Measurements from ENCODE around the gene DHRS3.

DNA sequence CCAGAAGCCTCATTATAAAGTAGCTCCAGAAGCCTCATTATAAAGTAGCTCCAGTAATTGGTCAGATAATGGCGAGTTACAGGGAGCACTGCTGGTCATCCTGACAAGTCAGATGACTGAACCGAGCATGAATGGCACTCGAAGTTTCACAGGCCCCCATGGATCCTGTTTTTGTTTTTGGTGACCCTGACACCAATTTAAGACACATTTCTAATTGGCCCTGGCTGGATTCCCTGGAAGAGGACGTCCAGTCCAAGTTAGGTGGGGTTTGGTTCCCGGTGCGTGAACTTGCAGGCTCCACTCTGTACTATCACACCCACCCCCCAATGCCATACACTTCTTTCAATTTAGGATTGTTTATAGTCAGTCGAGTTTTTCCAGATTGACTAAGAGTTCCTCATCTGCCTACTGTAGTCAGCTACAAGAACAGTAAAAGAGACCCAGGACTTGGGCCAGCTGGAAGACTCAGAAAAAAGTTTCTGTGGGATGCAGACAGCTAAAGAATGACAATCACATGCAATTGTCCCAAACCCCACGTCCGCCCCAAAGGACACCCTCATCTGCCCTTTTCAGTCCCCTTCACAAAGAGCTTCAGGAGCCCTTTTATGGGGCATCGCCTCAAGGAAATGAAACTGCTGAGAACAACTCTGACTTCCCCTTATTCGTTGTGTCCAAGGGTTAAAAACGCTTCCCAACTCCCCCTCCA lies 2.7 kb downstream of the DHRS3 start:
- TF ChIP-seq POLR2A (IDR thresholded peaks at IDR 0.05; ENCODE audit: low read depth, low read length) (no peak), TAF1 (IDR thresholded peaks at IDR 0.05; ENCODE audit: borderline replicate concordance, low read depth, low read length) (no peak), CREM (IDR thresholded peaks at IDR 0.05; ENCODE audit: low read depth) (no peak), HCFC1 (IDR thresholded peaks at IDR 0.05; ENCODE audit: low read length) (no peak), HDGF (IDR thresholded peaks at IDR 0.05) (no peak), SMC3 (IDR thresholded peaks at IDR 0.05; ENCODE audit: borderline replicate concordance, low read length) (no peak), ZNF274 (IDR thresholded peaks at IDR 0.05; ENCODE audit: insufficient read depth, insufficient read length) (no peak)
- TF ChIP-seq, protein P1, sequence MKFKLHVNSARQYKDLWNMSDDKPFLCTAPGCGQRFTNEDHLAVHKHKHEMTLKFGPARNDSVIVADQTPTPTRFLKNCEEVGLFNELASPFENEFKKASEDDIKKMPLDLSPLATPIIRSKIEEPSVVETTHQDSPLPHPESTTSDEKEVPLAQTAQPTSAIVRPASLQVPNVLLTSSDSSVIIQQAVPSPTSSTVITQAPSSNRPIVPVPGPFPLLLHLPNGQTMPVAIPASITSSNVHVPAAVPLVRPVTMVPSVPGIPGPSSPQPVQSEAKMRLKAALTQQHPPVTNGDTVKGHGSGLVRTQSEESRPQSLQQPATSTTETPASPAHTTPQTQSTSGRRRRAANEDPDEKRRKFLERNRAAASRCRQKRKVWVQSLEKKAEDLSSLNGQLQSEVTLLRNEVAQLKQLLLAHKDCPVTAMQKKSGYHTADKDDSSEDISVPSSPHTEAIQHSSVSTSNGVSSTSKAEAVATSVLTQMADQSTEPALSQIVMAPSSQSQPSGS (IDR thresholded peaks at IDR 0.05; ENCODE audit: low read length), result no peak
- TF ChIP-seq, protein P2, sequence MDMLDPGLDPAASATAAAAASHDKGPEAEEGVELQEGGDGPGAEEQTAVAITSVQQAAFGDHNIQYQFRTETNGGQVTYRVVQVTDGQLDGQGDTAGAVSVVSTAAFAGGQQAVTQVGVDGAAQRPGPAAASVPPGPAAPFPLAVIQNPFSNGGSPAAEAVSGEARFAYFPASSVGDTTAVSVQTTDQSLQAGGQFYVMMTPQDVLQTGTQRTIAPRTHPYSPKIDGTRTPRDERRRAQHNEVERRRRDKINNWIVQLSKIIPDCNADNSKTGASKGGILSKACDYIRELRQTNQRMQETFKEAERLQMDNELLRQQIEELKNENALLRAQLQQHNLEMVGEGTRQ (IDR thresholded peaks at IDR 0.05; ENCODE audit: borderline replicate concordance, low read depth, low read length), result no peak
- TF ChIP-seq, protein P3, sequence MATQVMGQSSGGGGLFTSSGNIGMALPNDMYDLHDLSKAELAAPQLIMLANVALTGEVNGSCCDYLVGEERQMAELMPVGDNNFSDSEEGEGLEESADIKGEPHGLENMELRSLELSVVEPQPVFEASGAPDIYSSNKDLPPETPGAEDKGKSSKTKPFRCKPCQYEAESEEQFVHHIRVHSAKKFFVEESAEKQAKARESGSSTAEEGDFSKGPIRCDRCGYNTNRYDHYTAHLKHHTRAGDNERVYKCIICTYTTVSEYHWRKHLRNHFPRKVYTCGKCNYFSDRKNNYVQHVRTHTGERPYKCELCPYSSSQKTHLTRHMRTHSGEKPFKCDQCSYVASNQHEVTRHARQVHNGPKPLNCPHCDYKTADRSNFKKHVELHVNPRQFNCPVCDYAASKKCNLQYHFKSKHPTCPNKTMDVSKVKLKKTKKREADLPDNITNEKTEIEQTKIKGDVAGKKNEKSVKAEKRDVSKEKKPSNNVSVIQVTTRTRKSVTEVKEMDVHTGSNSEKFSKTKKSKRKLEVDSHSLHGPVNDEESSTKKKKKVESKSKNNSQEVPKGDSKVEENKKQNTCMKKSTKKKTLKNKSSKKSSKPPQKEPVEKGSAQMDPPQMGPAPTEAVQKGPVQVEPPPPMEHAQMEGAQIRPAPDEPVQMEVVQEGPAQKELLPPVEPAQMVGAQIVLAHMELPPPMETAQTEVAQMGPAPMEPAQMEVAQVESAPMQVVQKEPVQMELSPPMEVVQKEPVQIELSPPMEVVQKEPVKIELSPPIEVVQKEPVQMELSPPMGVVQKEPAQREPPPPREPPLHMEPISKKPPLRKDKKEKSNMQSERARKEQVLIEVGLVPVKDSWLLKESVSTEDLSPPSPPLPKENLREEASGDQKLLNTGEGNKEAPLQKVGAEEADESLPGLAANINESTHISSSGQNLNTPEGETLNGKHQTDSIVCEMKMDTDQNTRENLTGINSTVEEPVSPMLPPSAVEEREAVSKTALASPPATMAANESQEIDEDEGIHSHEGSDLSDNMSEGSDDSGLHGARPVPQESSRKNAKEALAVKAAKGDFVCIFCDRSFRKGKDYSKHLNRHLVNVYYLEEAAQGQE (IDR thresholded peaks at IDR 0.05; ENCODE audit: low read depth, low read length), result no peak
- TF ChIP-seq, protein P4, sequence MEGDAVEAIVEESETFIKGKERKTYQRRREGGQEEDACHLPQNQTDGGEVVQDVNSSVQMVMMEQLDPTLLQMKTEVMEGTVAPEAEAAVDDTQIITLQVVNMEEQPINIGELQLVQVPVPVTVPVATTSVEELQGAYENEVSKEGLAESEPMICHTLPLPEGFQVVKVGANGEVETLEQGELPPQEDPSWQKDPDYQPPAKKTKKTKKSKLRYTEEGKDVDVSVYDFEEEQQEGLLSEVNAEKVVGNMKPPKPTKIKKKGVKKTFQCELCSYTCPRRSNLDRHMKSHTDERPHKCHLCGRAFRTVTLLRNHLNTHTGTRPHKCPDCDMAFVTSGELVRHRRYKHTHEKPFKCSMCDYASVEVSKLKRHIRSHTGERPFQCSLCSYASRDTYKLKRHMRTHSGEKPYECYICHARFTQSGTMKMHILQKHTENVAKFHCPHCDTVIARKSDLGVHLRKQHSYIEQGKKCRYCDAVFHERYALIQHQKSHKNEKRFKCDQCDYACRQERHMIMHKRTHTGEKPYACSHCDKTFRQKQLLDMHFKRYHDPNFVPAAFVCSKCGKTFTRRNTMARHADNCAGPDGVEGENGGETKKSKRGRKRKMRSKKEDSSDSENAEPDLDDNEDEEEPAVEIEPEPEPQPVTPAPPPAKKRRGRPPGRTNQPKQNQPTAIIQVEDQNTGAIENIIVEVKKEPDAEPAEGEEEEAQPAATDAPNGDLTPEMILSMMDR (IDR thresholded peaks at IDR 0.05 in 2 of 3, conservative IDR thresholded peaks at IDR 0.05 in 1 of 3; ENCODE audit: control insufficient read depth in 2 of 3, extremely low read depth in 1 of 3, insufficient read depth in 1 of 3, low read depth in 3 of 3, low read length in 3 of 3), result no peak
